Epidermal melanocyte (primary cell): Measurements from ENCODE around the gene NCLN.
"Not testable (repeated sequence)": the region's sequence is repeated elsewhere in the genome, so short reads cannot be mapped to it uniquely, and the experiment has no call there.

Experiments used
- DNase-seq: peaks from one replicate; pipeline ENCODE4 v3.0.0; 2011; ENCODE audit warnings: low spot score; ENCODE audit not compliant: insufficient read length

The NCLN gene

GRCh38 chr19:3225169-3225485 lies 39.4 kb downstream of the NCLN start:
- DNase-seq: peak; percentile 6

GRCh38 chr19:3225677-3226093 lies 40.0 kb downstream of the NCLN start:
- DNase-seq: peak; percentile 8

- DNase-seq: peak; percentile 15
These were observed 41.4 kb downstream of the NCLN start for GRCh38 chr19:3227054-3227626.

- DNase-seq: no peak
These were observed 43.6 kb downstream of the NCLN start for GRCh38 chr19:3229346-3229743.

GRCh38 chr19:3229888-3230496 lies 44.3 kb downstream of the NCLN start:
- DNase-seq: no peak

- DNase-seq: no peak
These were observed 45.6 kb downstream of the NCLN start for GRCh38 chr19:3231288-3231687.

- no peak for DNase-seq
These were observed 47.4 kb downstream of the NCLN start for GRCh38 chr19:3233116-3233515.

- no peak for DNase-seq
These were observed 48.1 kb downstream of the NCLN start for GRCh38 chr19:3233831-3234230.

GRCh38 chr19:3234800-3235199 lies 49.1 kb downstream of the NCLN start:
- no peak for DNase-seq

GRCh38 chr19:3235604-3236003 lies 49.9 kb downstream of the NCLN start:
- not testable (repeated sequence) for DNase-seq

- no peak for DNase-seq
These were observed 50.5 kb downstream of the NCLN start for GRCh38 chr19:3236272-3236671.

GRCh38 chr19:3238066-3238561 lies 52.4 kb downstream of the NCLN start:
- no peak for DNase-seq

GRCh38 chr19:3239367-3239766 lies 53.6 kb downstream of the NCLN start:
- no peak for DNase-seq

- no peak for DNase-seq
These were observed 58.3 kb downstream of the NCLN start for GRCh38 chr19:3243819-3244700.

GRCh38 chr19:3245050-3245449 lies 59.3 kb downstream of the NCLN start:
- DNase-seq: no peak

- no peak for DNase-seq
These were observed 63.1 kb downstream of the NCLN start for GRCh38 chr19:3248728-3249326.

GRCh38 chr19:3249408-3249807 lies 63.7 kb downstream of the NCLN start:
- no peak for DNase-seq

GRCh38 chr19:3250675-3251074 lies 64.9 kb downstream of the NCLN start:
- no peak for DNase-seq

- no peak for DNase-seq
These were observed 65.5 kb downstream of the NCLN start for GRCh38 chr19:3251229-3251628.

GRCh38 chr19:3252650-3253049 lies 66.9 kb downstream of the NCLN start:
- DNase-seq: no peak

- no peak for DNase-seq
These were observed 67.5 kb downstream of the NCLN start for GRCh38 chr19:3253270-3253669.

GRCh38 chr19:3254520-3254919 lies 68.8 kb downstream of the NCLN start:
- DNase-seq: no peak
